ENCODE measurements around the gene FANCC.

The FANCC gene

GRCh38 chr9:95065224-95065623 lies 252.3 kb downstream of the FANCC start:
- peak; percentile 16 for DNase-seq (ENCODE audit: low read depth)

- no peak for DNase-seq (ENCODE audit: low read depth)
Observed at GRCh38 chr9:95063300-95063699, 254.2 kb downstream of the FANCC start.

- no peak for DNase-seq (ENCODE audit: low read depth)
Observed at GRCh38 chr9:95062596-95063065, 254.9 kb downstream of the FANCC start.

GRCh38 chr9:95061916-95062595 lies 255.5 kb downstream of the FANCC start:
- no peak for DNase-seq (ENCODE audit: low read depth)

- no peak for DNase-seq (ENCODE audit: low read depth)
Observed at GRCh38 chr9:95060916-95061315, 256.6 kb downstream of the FANCC start.

GRCh38 chr9:95060234-95060633 lies 257.3 kb downstream of the FANCC start:
- DNase-seq (ENCODE audit: low read depth), result no peak

- no peak for DNase-seq (ENCODE audit: low read depth)
Observed at GRCh38 chr9:95058795-95059386, 258.6 kb downstream of the FANCC start.

- DNase-seq (ENCODE audit: low read depth), result no peak
Observed at GRCh38 chr9:95058121-95058785, 259.3 kb downstream of the FANCC start.

GRCh38 chr9:95057101-95057500 lies 260.4 kb downstream of the FANCC start:
- no peak for DNase-seq (ENCODE audit: low read depth)

GRCh38 chr9:95055851-95056551 lies 261.5 kb downstream of the FANCC start:
- DNase-seq (ENCODE audit: low read depth), result peak; percentile 44

- no peak for DNase-seq (ENCODE audit: low read depth)
Observed at GRCh38 chr9:95055334-95055850, 262.1 kb downstream of the FANCC start.

- DNase-seq (ENCODE audit: low read depth), result peak; percentile 22
Observed at GRCh38 chr9:95053611-95054570, 263.6 kb downstream of the FANCC start.

GRCh38 chr9:95049761-95050160 lies 267.7 kb downstream of the FANCC start:
- no peak for DNase-seq (ENCODE audit: low read depth)

Measured in ELR (cell line).